Ecto neural progenitor cell (in vitro differentiated cells): ENCODE data around the gene SMARCA4.
"Not testable (repeated sequence)": the region's sequence is repeated elsewhere in the genome, so short reads cannot be mapped to it uniquely, and the experiment has no call there.

Experiments used
- DNase-seq: peaks from one replicate; pipeline ENCODE4 v3.0.0-alpha.2; 2018; ENCODE audit warnings: low spot score

The SMARCA4 gene

DNA sequence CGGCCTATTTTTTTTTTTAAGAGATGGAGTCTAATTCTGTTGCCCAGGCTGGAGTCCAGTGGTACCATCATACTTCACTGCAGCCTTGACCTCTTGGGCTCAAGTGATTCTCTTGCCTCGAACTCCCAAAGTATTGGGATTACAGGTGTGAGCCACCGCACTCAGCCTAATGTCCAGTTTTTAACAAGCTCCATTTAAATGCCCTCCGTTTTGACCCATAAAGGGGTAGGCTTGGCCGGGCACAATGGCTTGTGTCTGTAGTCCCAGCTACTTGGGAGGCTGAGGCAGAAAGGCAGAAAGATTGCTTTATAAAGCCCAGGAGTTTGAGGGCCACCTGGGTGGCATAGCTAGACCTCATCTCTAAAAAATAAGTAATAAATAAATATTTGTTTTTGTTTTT, 140.2 kb downstream of the SMARCA4 start:
- no peak for DNase-seq

- no peak for DNase-seq
These were observed 142.1 kb downstream of the SMARCA4 start for GRCh38 chr19:11102944-11103343.

- not testable (repeated sequence) for DNase-seq
These were observed 142.8 kb downstream of the SMARCA4 start for GRCh38 chr19:11103667-11104066.

DNA sequence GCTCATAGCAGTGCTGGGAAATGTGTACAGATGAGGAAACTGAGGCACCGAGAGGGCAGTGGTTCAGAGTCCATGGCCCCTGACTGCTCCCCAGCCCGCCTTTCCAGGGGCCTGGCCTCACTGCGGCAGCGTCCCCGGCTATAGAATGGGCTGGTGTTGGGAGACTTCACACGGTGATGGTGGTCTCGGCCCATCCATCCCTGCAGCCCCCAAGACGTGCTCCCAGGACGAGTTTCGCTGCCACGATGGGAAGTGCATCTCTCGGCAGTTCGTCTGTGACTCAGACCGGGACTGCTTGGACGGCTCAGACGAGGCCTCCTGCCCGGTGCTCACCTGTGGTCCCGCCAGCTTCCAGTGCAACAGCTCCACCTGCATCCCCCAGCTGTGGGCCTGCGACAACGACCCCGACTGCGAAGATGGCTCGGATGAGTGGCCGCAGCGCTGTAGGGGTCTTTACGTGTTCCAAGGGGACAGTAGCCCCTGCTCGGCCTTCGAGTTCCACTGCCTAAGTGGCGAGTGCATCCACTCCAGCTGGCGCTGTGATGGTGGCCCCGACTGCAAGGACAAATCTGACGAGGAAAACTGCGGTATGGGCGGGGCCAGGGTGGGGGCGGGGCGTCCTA, 144.3 kb downstream of the SMARCA4 start:
- no peak for DNase-seq

DNA sequence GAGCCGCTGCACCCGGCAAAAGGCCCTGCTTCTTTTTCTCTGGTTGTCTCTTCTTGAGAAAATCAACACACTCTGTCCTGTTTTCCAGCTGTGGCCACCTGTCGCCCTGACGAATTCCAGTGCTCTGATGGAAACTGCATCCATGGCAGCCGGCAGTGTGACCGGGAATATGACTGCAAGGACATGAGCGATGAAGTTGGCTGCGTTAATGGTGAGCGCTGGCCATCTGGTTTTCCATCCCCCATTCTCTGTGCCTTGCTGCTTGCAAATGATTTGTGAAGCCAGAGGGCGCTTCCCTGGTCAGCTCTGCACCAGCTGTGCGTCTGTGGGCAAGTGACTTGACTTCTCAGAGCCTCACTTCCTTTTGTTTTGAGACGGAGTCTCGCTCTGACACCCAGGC, 145.6 kb downstream of the SMARCA4 start:
- no peak for DNase-seq

- DNase-seq = no peak
These were observed 147.9 kb downstream of the SMARCA4 start for GRCh38 chr19:11108746-11109145.

- DNase-seq = no peak
These were observed 150.4 kb downstream of the SMARCA4 start for GRCh38 chr19:11111117-11111770.

DNA sequence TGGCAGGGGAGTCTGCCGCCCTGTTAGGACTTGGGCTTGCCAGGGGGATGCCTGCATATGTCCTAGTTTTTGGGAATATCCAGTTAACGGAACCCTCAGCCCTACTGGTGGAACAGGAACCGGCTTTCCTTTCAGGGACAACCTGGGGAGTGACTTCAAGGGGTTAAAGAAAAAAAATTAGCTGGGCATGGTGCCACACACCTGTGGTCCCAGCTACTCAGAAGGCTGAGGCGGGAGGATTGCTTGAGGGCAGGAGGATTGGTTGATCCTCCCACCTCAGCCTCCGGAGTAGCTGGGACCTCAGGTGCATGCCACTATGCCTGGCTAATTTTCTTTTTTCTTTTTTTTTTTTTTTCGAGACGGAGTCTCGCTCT, 150.9 kb downstream of the SMARCA4 start:
- DNase-seq = no peak
